ENCODE measurements around the gene HTR5A. TPM values are rescaled to one million over a fixed set of nuclear protein-coding genes. Genes with fewer than 3 reads are reported as not detected.
"Not testable (repeated sequence)": the region's sequence is repeated elsewhere in the genome, so short reads cannot be mapped to it uniquely, and the experiment has no call there.

HTR5A gene
- under 1 TPM in 1 of 4 donors, not detected in 3; 0.04 TPM for polyA plus RNA-seq
- long read RNA-seq, donor 1: 0 reads
- long read RNA-seq, donor 2: 0 reads
- long read RNA-seq, donor 3: 0 reads
- long read RNA-seq, donor 4: 0 reads
- long read RNA-seq, donor 5: 0 reads
- long read RNA-seq, donor 6: 0 reads
- long read RNA-seq, donor 7: 0 reads
- long read RNA-seq, donor 8: 0 reads
- long read RNA-seq, donor 9: 0 reads
- long read RNA-seq, donor 10: 0 reads

- no peak within 1 kb of the TSS for H3K27ac ChIP-seq (ENCODE audit: low read depth in 1 of 3, low read length in 2 of 3)
- no peaks in the 10 kb centered on the region for H3K36me3 ChIP-seq (ENCODE audit: control insufficient read depth in 3 of 3, insufficient read depth in 2 of 3, low read depth in 1 of 3, low read length in 3 of 3)
- no peak for FAIRE-seq
- H3K4me1 ChIP-seq (ENCODE audit: control insufficient read depth in 3 of 3, insufficient read depth in 2 of 3, low read depth in 1 of 3, low read length in 2 of 3): no peaks in the 10 kb centered on the region
- WGBS, 3 donors: 4 to 8% (median 6%) methylated on average over 45 to 48 of the region's 48 CpGs
- H3K4me3 ChIP-seq (ENCODE audit: low read depth in 1 of 3, low read length in 3 of 3): no peak within 1 kb of the TSS
- peaks cover 0 to 22% (median 0%) of the 10 kb centered on the region in 3 donors for H3K27me3 ChIP-seq (ENCODE audit: control insufficient read depth in 3 of 3, insufficient read depth in 3 of 3, low read length in 3 of 3)
- peak; percentile 61 to 92 for DNase-seq
- H3K9me3 ChIP-seq (ENCODE audit: control insufficient read depth in 2 of 2, insufficient read depth in 1 of 2, low read depth in 1 of 2, low read length in 1 of 2): no peaks in the 10 kb centered on the region
Measured at GRCh38 chr7:155069992-155070751, at the start of gene HTR5A. HTR5A (plus strand) TSS chr7:155070324; CDS start chr7:155070900, 576 bp downstream.

DNA sequence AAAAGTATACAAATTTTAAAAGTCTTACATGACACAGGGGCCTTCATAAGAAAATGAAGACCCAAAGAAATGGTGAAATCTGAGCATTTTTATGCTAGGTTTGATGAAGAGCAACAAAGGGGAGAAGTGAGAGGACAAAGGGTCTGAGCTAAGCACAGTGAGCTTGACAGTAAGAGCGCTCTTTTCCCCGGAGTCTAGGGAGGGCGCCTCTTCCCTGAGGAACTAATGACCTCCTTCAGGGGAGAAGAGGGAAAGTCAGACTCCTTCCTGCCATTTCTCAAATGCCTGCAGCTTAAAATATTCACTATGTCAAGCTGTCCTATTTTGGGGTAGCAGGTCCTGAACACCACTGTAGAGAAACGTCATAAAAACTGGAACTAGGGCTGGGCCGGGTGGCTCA, 49.1 kb upstream of the HTR5A start:
- H3K9me3 ChIP-seq (ENCODE audit: control insufficient read depth in 2 of 2, insufficient read depth in 1 of 2, low read depth in 1 of 2, low read length in 1 of 2): no peaks in the 10 kb centered on the region
- no peak overlapping the region for H3K4me3 ChIP-seq (ENCODE audit: low read depth in 1 of 3, low read length in 3 of 3)
- no peaks in the 10 kb centered on the region for H3K4me1 ChIP-seq (ENCODE audit: control insufficient read depth in 3 of 3, insufficient read depth in 2 of 3, low read depth in 1 of 3, low read length in 2 of 3)
- peaks cover 0 to 6% (median 0%) of the 10 kb centered on the region in 3 donors for H3K27me3 ChIP-seq (ENCODE audit: control insufficient read depth in 3 of 3, insufficient read depth in 3 of 3, low read length in 3 of 3)
- DNase-seq (no peak), FAIRE-seq (no peak)
- H3K27ac ChIP-seq (ENCODE audit: low read depth in 1 of 3, low read length in 2 of 3): no peak overlapping the region
- H3K36me3 ChIP-seq (ENCODE audit: control insufficient read depth in 3 of 3, insufficient read depth in 2 of 3, low read depth in 1 of 3, low read length in 3 of 3): no peaks in the 10 kb centered on the region
- 63 to 81% (median 77%) methylated on average over 5 of the region's 5 CpGs for WGBS, 3 donors

GRCh38 chr7:155021699-155022145, 48.4 kb upstream of the HTR5A start:
- Histone ChIP-seq H3K4me1 (ENCODE audit: control insufficient read depth in 3 of 3, insufficient read depth in 2 of 3, low read depth in 1 of 3, low read length in 2 of 3) (no peaks in the 10 kb centered on the region), H3K27me3 (ENCODE audit: control insufficient read depth in 3 of 3, insufficient read depth in 3 of 3, low read length in 3 of 3) (peaks cover 0 to 6% (median 0%) of the 10 kb centered on the region in 3 donors), H3K27ac (ENCODE audit: low read depth in 1 of 3, low read length in 2 of 3) (no peak overlapping the region), H3K9me3 (ENCODE audit: control insufficient read depth in 2 of 2, insufficient read depth in 1 of 2, low read depth in 1 of 2, low read length in 1 of 2) (no peaks in the 10 kb centered on the region), H3K4me3 (ENCODE audit: low read depth in 1 of 3, low read length in 3 of 3) (no peak overlapping the region), H3K36me3 (ENCODE audit: control insufficient read depth in 3 of 3, insufficient read depth in 2 of 3, low read depth in 1 of 3, low read length in 3 of 3) (no peaks in the 10 kb centered on the region)
- DNase-seq (no peak), FAIRE-seq (no peak)
- 67 to 69% (median 68%) methylated on average over 7 of the region's 7 CpGs for WGBS, 3 donors

DNA sequence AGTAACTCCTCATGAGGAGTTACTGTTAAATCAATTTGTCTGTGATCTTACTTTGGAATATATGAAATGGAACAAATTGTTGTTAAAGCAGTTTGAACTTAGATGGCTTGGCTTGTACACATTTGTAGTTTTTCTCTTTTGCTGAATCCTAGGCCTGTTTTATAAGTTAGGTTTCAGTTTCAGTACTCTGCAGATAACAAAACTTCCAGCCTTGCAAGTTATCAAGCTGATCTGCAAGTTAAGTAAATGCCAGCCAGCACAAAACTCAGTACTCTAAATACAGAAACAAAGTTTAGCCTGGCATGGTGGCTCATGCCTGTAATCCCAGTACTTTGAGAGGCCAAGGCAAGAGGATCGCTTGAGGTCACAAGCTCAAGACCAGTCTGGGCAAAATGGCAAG, 42.2 kb upstream of the HTR5A start:
- WGBS, 3 donors: 76 to 92% (median 89%) methylated on average over 1 of the region's 1 CpG
- FAIRE-seq (no peak), DNase-seq (no peak)
- no peaks in the 10 kb centered on the region for H3K4me1 ChIP-seq (ENCODE audit: control insufficient read depth in 3 of 3, insufficient read depth in 2 of 3, low read depth in 1 of 3, low read length in 2 of 3)
- H3K36me3 ChIP-seq (ENCODE audit: control insufficient read depth in 3 of 3, insufficient read depth in 2 of 3, low read depth in 1 of 3, low read length in 3 of 3): no peaks in the 10 kb centered on the region
- no peaks in the 10 kb centered on the region for H3K27me3 ChIP-seq (ENCODE audit: control insufficient read depth in 3 of 3, insufficient read depth in 3 of 3, low read length in 3 of 3)
- no peak overlapping the region for H3K27ac ChIP-seq (ENCODE audit: low read depth in 1 of 3, low read length in 2 of 3)
- H3K9me3 ChIP-seq (ENCODE audit: control insufficient read depth in 2 of 2, insufficient read depth in 1 of 2, low read depth in 1 of 2, low read length in 1 of 2): no peaks in the 10 kb centered on the region
- no peak overlapping the region for H3K4me3 ChIP-seq (ENCODE audit: low read depth in 1 of 3, low read length in 3 of 3)

DNA sequence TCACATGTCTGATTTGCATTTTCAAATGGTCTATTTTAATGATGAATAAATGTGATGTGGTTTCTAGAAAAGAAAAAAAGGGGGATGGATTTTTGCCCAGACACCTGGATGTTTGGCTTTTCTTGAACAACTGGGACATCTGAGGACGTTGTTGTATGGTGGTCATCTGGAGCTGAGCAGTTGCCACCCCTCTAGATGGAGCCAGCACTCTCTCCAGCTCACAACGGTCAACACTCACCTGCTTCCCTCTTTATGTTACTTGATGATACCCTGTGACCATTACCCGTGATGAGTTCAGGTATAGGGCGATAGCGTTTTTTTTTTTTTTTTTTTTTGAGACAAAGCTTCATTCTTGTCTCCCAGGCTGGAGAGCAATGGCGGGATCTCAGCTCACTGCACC, 37.1 kb upstream of the HTR5A start:
- Histone ChIP-seq H3K4me3 (ENCODE audit: low read depth in 1 of 3, low read length in 3 of 3) (no peak overlapping the region), H3K27me3 (ENCODE audit: control insufficient read depth in 3 of 3, insufficient read depth in 3 of 3, low read length in 3 of 3) (no peaks in the 10 kb centered on the region), H3K27ac (ENCODE audit: low read depth in 1 of 3, low read length in 2 of 3) (no peak overlapping the region), H3K36me3 (ENCODE audit: control insufficient read depth in 3 of 3, insufficient read depth in 2 of 3, low read depth in 1 of 3, low read length in 3 of 3) (no peaks in the 10 kb centered on the region), H3K9me3 (ENCODE audit: control insufficient read depth in 2 of 2, insufficient read depth in 1 of 2, low read depth in 1 of 2, low read length in 1 of 2) (no peaks in the 10 kb centered on the region), H3K4me1 (ENCODE audit: control insufficient read depth in 3 of 3, insufficient read depth in 2 of 3, low read depth in 1 of 3, low read length in 2 of 3) (no peaks in the 10 kb centered on the region)
- DNase-seq (no peak), FAIRE-seq (no peak)
- 57 to 71% (median 63%) methylated on average over 6 of the region's 6 CpGs for WGBS, 3 donors

GRCh38 chr7:155034495-155034894, 35.6 kb upstream of the HTR5A start:
- H3K27me3 ChIP-seq (ENCODE audit: control insufficient read depth in 3 of 3, insufficient read depth in 3 of 3, low read length in 3 of 3); FAIRE-seq: not testable (repeated sequence)
- 90 to 91% (median 91%) methylated on average over 13 to 15 of the region's 15 CpGs for WGBS, 3 donors

GRCh38 chr7:155038335-155038734, 31.8 kb upstream of the HTR5A start:
- Histone ChIP-seq H3K4me1 (ENCODE audit: control insufficient read depth in 3 of 3, insufficient read depth in 2 of 3, low read depth in 1 of 3, low read length in 2 of 3) (no peaks in the 10 kb centered on the region), H3K9me3 (ENCODE audit: control insufficient read depth in 2 of 2, insufficient read depth in 1 of 2, low read depth in 1 of 2, low read length in 1 of 2) (no peaks in the 10 kb centered on the region), H3K4me3 (ENCODE audit: low read depth in 1 of 3, low read length in 3 of 3) (no peak overlapping the region), H3K36me3 (ENCODE audit: control insufficient read depth in 3 of 3, insufficient read depth in 2 of 3, low read depth in 1 of 3, low read length in 3 of 3) (no peaks in the 10 kb centered on the region), H3K27me3 (ENCODE audit: control insufficient read depth in 3 of 3, insufficient read depth in 3 of 3, low read length in 3 of 3) (peaks cover 0 to 2% (median 0%) of the 10 kb centered on the region in 3 donors), H3K27ac (ENCODE audit: low read depth in 1 of 3, low read length in 2 of 3) (no peak overlapping the region)
- FAIRE-seq (no peak), DNase-seq (no peak)
- WGBS, 3 donors: 78 to 83% (median 82%) methylated on average over 4 of the region's 4 CpGs

More at GRCh38 chr7:155034495-155034894, 35.6 kb upstream of the HTR5A start:
- H3K27ac ChIP-seq (ENCODE audit: low read depth in 1 of 3, low read length in 2 of 3); DNase-seq; H3K4me1 ChIP-seq (ENCODE audit: control insufficient read depth in 3 of 3, insufficient read depth in 2 of 3, low read depth in 1 of 3, low read length in 2 of 3); H3K4me3 ChIP-seq (ENCODE audit: low read depth in 1 of 3, low read length in 3 of 3); H3K36me3 ChIP-seq (ENCODE audit: control insufficient read depth in 3 of 3, insufficient read depth in 2 of 3, low read depth in 1 of 3, low read length in 3 of 3); H3K9me3 ChIP-seq (ENCODE audit: control insufficient read depth in 2 of 2, insufficient read depth in 1 of 2, low read depth in 1 of 2, low read length in 1 of 2): not testable (repeated sequence)

GRCh38 chr7:155043756-155044155, 26.4 kb upstream of the HTR5A start:
- FAIRE-seq (no peak), DNase-seq (no peak)
- 64 to 70% (median 65%) methylated on average over 4 of the region's 4 CpGs for WGBS, 3 donors

More at GRCh38 chr7:155043756-155044155, 26.4 kb upstream of the HTR5A start:
- Histone ChIP-seq H3K4me1 (ENCODE audit: control insufficient read depth in 3 of 3, insufficient read depth in 2 of 3, low read depth in 1 of 3, low read length in 2 of 3) (no peaks in the 10 kb centered on the region), H3K36me3 (ENCODE audit: control insufficient read depth in 3 of 3, insufficient read depth in 2 of 3, low read depth in 1 of 3, low read length in 3 of 3) (no peaks in the 10 kb centered on the region), H3K4me3 (ENCODE audit: low read depth in 1 of 3, low read length in 3 of 3) (no peak overlapping the region), H3K27me3 (ENCODE audit: control insufficient read depth in 3 of 3, insufficient read depth in 3 of 3, low read length in 3 of 3) (peaks cover 0 to 2% (median 0%) of the 10 kb centered on the region in 3 donors), H3K27ac (ENCODE audit: low read depth in 1 of 3, low read length in 2 of 3) (no peak overlapping the region), H3K9me3 (ENCODE audit: control insufficient read depth in 2 of 2, insufficient read depth in 1 of 2, low read depth in 1 of 2, low read length in 1 of 2) (no peaks in the 10 kb centered on the region)

Measured in small intestine (tissue), 16 donors.